PC-9 (cell line): ENCODE measurements around the gene KAT8.

Source experiments
- EZH2 ChIP-seq: fragments of 200-600 bp; sonication (generic); IDR thresholded peaks from 2 replicates; pipeline ENCODE4 v1.8.0; 2017; ENCODE audit warnings: antibody characterized with exemption, low read depth
- TF ChIP-seq, protein P1 (sequence below): fragments of 200-600 bp; sonication (generic); conservative IDR thresholded peaks from 2 replicates; pipeline ENCODE4 v1.6.1; 2017; ENCODE audit warnings: mixed run types, antibody characterized with exemption, mild to moderate bottlenecking, moderate library complexity

DNA sequence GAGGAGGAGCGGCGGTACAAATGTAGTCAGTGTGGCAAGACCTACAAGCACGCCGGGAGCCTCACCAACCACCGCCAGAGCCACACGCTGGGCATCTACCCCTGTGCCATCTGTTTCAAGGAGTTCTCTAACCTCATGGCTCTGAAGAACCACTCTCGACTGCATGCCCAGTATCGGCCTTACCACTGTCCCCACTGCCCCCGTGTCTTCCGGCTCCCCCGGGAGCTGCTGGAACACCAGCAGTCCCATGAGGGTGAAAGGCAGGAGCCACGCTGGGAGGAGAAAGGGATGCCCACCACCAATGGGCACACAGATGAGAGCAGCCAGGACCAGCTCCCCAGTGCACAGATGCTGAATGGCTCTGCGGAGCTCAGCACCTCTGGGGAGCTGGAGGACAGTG is 40.4 kb upstream of the KAT8 start:
- TF ChIP-seq EZH2: no peak
- TF ChIP-seq, protein P1, sequence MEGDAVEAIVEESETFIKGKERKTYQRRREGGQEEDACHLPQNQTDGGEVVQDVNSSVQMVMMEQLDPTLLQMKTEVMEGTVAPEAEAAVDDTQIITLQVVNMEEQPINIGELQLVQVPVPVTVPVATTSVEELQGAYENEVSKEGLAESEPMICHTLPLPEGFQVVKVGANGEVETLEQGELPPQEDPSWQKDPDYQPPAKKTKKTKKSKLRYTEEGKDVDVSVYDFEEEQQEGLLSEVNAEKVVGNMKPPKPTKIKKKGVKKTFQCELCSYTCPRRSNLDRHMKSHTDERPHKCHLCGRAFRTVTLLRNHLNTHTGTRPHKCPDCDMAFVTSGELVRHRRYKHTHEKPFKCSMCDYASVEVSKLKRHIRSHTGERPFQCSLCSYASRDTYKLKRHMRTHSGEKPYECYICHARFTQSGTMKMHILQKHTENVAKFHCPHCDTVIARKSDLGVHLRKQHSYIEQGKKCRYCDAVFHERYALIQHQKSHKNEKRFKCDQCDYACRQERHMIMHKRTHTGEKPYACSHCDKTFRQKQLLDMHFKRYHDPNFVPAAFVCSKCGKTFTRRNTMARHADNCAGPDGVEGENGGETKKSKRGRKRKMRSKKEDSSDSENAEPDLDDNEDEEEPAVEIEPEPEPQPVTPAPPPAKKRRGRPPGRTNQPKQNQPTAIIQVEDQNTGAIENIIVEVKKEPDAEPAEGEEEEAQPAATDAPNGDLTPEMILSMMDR: no peak
